Mucosa of descending colon (tissue), 3 donors: ENCODE measurements around the gene TTC5. TPM values are rescaled to one million over a fixed set of nuclear protein-coding genes. Genes with fewer than 3 reads are reported as not detected.
"Not testable (repeated sequence)": the region's sequence is repeated elsewhere in the genome, so short reads cannot be mapped to it uniquely, and the experiment has no call there.

Experiments
- ATAC-seq: fragments of 200-7000 bp; cut with Tn5 transposase; one replicate; pipeline ENCODE4 v1.9.1; 2020; ENCODE audit warnings: mild to moderate bottlenecking, moderate library complexity
- DNase-seq, 3 donors: peaks; one replicate each; pipeline ENCODE4 v3.0.0-alpha.2; 2020
- H3K36me3 ChIP-seq: fragments of 200-600 bp; one replicate; pipeline ENCODE4 v1.8.0; 2021; ENCODE audit warnings: low read depth, mild to moderate bottlenecking
- H3K4me1 ChIP-seq: fragments of 200-600 bp; one replicate; pipeline ENCODE4 v1.8.0; 2021; ENCODE audit warnings: low read depth, mild to moderate bottlenecking
- H3K4me3 ChIP-seq: fragments of 200-600 bp; one replicate; pipeline ENCODE4 v1.8.0; 2021; ENCODE audit warnings: mild to moderate bottlenecking
- H3K9me3 ChIP-seq: fragments of 200-600 bp; one replicate; pipeline ENCODE4 v1.8.0; 2021; ENCODE audit warnings: mild to moderate bottlenecking
- intact Hi-C, 2 donors: fragments of 100-400 bp; cut with DNase I in 1 of 2; cut with micrococcal nuclease in 1 of 2; formaldehyde crosslinking; loops; one replicate each; pipeline versions ENCODE4 v1.11.0 to v1.11.1; 2022; cut with DNase I, micrococcal nuclease
- total RNA-seq, 3 donors: library from RNA; stranded (reverse); fragmentation: NEBNext Ultra II Directional in 2 of 3; extraction: Animal tissue kit (Norgen Biotek cat#: 25700) in 2 of 3; gene quantifications; one replicate each; pipeline versions ENCODE4 v1.2.1 to v1.2.4, GENCODE V29; 2021 to 2023
- TF ChIP-seq, protein P1 (sequence below): fragments of 200-600 bp; IDR thresholded peaks from one replicate; pipeline ENCODE4 v1.8.0; 2022; ENCODE audit warnings: antibody characterized with exemption, mild to moderate bottlenecking
- donor health status: DM: no; HTN: no; CAD: no; lungs with moderate emphysema.
- donor health status: DM: no; HTN: no; CAD: no.
- donor health status: DM: no; HTN: yes; CAD: no.

The TTC5 gene
- total RNA-seq, 3 donors from 2014 or later: 11.8 to 17.0 (median 13.2) TPM

DNA sequence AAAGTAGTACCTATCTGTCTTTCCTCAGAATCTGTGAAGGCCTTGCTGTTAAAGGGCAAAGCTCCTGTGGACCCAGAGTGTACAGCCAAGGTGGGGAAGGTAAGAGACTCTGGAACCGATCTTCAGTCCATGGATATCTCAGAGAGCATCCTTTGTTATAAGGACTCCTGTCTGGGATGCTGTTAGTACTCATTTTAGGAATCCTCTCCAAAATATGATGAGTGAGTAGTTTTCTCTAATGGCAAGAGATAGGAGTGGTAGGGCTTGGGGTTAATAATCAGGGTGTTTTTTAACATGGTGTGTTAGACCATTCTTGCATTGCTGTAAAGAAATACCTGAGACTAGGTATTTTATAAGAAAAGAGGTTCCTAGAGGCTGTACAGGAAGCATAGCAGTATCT lies 39.6 kb upstream of the TTC5 start:
- intact Hi-C loops: no loop called here
- Histone ChIP-seq H3K4me3 (no peak overlapping the region), H3K9me3 (no peaks in the 10 kb centered on the region), H3K4me1 (peaks cover 3% of the 10 kb centered on the region), H3K36me3 (no peaks in the 10 kb centered on the region)
- TF ChIP-seq, protein P1, sequence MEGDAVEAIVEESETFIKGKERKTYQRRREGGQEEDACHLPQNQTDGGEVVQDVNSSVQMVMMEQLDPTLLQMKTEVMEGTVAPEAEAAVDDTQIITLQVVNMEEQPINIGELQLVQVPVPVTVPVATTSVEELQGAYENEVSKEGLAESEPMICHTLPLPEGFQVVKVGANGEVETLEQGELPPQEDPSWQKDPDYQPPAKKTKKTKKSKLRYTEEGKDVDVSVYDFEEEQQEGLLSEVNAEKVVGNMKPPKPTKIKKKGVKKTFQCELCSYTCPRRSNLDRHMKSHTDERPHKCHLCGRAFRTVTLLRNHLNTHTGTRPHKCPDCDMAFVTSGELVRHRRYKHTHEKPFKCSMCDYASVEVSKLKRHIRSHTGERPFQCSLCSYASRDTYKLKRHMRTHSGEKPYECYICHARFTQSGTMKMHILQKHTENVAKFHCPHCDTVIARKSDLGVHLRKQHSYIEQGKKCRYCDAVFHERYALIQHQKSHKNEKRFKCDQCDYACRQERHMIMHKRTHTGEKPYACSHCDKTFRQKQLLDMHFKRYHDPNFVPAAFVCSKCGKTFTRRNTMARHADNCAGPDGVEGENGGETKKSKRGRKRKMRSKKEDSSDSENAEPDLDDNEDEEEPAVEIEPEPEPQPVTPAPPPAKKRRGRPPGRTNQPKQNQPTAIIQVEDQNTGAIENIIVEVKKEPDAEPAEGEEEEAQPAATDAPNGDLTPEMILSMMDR: no peak
- no peak for ATAC-seq
- DNase-seq: no peak

DNA sequence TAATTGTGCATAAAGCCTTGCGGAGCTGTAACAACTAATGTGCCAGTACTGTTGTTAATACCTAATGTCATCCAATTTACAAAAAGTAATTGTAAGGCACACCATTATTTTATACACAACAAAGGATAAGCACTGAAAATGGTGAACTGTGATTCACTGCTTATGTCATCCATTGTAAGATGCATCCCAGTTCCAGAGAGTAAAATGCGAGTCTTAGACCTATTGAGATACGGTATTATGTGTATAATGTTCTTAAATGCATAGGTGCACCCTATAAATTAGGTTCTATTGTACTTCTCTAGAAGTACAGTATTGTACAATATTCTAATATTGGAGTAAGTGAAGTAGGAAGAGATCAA lies 38.1 kb upstream of the TTC5 start:
- intact Hi-C loops: no loop called here
- Histone ChIP-seq H3K36me3 (no peaks in the 10 kb centered on the region), H3K4me3 (peak overlapping the region; percentile 38), H3K9me3 (no peaks in the 10 kb centered on the region), H3K4me1 (peaks cover 3% of the 10 kb centered on the region)
- TF ChIP-seq, protein P1: no peak
- DNase-seq: no peak
- no peak for ATAC-seq

DNA sequence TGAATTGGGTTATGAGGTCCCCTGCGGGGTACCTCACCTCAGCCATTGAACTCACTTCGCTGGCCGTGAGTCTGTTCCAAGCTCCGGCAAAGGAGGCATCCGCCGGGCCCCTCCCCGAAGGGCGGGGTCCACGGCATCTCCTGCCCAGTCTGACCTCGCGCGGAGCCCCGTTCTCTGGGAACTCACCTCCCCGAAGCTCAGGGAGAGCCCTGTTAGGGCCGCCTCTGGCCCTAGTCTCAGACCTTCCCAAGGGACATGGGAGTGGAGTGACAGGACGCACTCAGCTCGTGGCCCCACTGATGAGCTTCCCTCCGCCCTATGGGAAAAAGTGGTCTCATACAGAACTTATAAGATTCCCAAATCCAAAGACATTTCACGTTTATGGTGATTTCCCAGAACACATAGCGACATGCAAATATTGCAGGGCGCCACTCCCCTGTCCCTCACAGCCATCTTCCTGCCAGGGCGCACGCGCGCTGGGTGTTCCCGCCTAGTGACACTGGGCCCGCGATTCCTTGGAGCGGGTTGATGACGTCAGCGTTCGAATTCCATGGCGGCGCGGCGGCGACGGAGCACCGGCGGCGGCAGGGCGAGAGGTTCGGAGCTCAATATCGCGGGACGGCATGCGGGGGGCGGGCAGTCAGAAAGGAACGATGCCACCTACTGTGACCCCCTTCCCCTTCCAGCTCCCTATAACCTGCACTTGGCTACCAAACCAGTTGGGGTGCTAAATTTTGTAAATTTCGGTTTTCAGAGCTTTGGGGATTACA lies 37.5 kb upstream of the TTC5 start, which contains the start of gene PARP2:
TSS of gene PARP2 (plus strand) at position 544 of the 770 bp plus-strand sequence. CDS start at position 551, 7 bp downstream.
- intact Hi-C loops: no loop called here
- H3K4me1 ChIP-seq: peaks cover 3% of the 10 kb centered on the region
- H3K36me3 ChIP-seq: no peaks in the 10 kb centered on the region
- peak; percentile 94 for ATAC-seq
- DNase-seq: peak; percentile 94 to 98 (median 96)
- TF ChIP-seq, protein P1: no peak
- no peaks in the 10 kb centered on the region for H3K9me3 ChIP-seq
- H3K4me3 ChIP-seq: peak within 1 kb of the TSS; percentile 38

DNA sequence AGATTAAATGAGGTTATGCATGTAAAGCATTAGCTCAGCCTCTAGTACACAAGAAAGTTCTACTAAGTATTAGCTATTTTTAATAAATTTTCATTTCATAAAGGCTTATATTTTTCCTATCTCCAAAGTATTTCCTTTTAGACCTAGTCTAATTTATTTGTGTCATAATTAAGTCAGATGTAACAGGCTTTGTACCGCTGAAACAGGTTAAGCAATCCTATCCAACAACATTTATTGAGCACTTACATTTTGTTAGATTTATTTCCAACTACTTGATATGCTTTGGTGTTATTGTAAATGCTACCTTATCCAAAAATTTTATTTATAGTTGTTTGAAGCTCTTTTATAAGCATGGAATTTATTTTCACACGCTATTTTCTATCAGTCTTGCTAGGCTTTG lies 35.9 kb upstream of the TTC5 start:
- Histone ChIP-seq H3K4me1 (peaks cover 3% of the 10 kb centered on the region), H3K9me3 (no peaks in the 10 kb centered on the region), H3K4me3 (no peak overlapping the region), H3K36me3 (no peaks in the 10 kb centered on the region)
- ATAC-seq (no peak), DNase-seq (no peak)
- intact Hi-C loops: no loop called here
- TF ChIP-seq, protein P1: no peak

DNA sequence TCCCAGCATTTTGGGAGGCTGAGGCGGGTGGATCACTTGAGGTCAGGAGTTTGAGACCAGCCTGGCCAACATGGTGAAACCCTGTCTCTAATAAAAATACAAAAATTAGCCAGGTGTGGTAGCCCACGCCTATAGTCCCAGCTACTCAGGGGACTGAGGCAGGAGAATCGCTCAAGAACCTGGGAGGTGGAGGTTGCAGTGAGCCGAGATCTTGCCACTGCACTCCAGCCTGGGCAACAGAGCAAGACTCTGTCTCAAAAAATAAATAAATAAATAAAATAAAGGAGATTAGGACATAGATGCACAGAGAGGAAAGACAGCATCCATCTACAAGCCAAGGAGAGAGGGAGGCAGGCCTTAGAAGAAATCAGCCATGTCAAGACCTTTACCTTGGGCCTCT lies 35.3 kb upstream of the TTC5 start:
- H3K36me3 ChIP-seq, H3K9me3 ChIP-seq, H3K4me1 ChIP-seq, H3K4me3 ChIP-seq, intact Hi-C loops, DNase-seq, ATAC-seq: not testable (repeated sequence)

DNA sequence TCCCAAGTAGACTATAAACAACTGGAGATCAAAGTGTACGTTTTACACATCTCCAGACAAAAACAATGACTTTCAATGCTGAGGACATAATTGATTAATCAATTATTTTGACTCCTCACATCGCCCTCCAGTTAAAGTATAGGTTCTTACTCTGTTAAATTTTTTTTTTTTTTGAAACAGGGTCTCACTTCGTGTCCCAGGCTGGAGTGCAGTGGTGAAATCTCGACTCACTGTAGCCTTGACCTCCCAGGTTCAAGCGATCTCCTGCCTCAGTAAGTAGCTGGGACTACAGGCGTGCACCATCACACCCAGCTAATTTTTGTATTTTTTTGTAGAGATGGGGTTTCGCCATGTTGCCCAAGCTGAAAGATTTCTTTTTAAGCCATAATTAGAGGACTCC lies 28.3 kb upstream of the TTC5 start:
- TF ChIP-seq, protein P1: no peak
- Histone ChIP-seq H3K9me3 (no peaks in the 10 kb centered on the region), H3K36me3 (no peaks in the 10 kb centered on the region), H3K4me3 (no peak overlapping the region), H3K4me1 (peaks cover 6% of the 10 kb centered on the region)
- no peak for ATAC-seq
- no peak for DNase-seq
- intact Hi-C loops: loop anchor here in 1 of 2 donors (10.0 kb wide), 1 partner anchor 351 kb away; the partner anchor contains the start of genes ANG and RNASE4
